GM23338 (cell line): ENCODE results near the gene AURKAIP1. TPM values are rescaled to one million over a fixed set of nuclear protein-coding genes. Genes with fewer than 3 reads are reported as not detected.
"Not testable (repeated sequence)": the region's sequence is repeated elsewhere in the genome, so short reads cannot be mapped to it uniquely, and the experiment has no call there.

Source experiments
- ATAC-seq: fragments of 200-7000 bp; cut with Tn5 transposase; 3 replicates; pipeline ENCODE4 v1.9.1; 2020
- DNase-seq: peaks from one replicate; pipeline ENCODE4 v3.0.0-alpha.2; 2015; ENCODE audit warnings: low spot score
- H2AFZ ChIP-seq: fragments of 200-600 bp; sonication (generic); 2 replicates; pipeline ENCODE4 v1.8.0; 2016; ENCODE audit warnings: antibody characterized with exemption, mild to moderate bottlenecking, moderate library complexity
- H3F3A ChIP-seq: fragments of 200-600 bp; sonication (generic); replicated peaks from 2 replicates; pipeline ENCODE4 v1.8.0; 2017; ENCODE audit warnings: antibody characterized with exemption, mixed run types, low read depth
- H3K27ac ChIP-seq: fragments of 200-600 bp; sonication (generic); 2 replicates; pipeline ENCODE4 v1.6.1; 2016; ENCODE audit warnings: low read depth
- H3K27me3 ChIP-seq: fragments of 200-600 bp; sonication (generic); 2 replicates; pipeline ENCODE4 v1.8.0; 2016; ENCODE audit warnings: mild to moderate bottlenecking, mixed run types, moderate library complexity; ENCODE audit not compliant: insufficient read depth
- H3K36me3 ChIP-seq: fragments of 200-600 bp; sonication (generic); 2 replicates; pipeline ENCODE4 v1.8.0; 2016; ENCODE audit warnings: mild to moderate bottlenecking; ENCODE audit not compliant: insufficient read depth
- H3K4me1 ChIP-seq: fragments of 200-600 bp; sonication (generic); 2 replicates; pipeline ENCODE4 v1.8.0; 2016; ENCODE audit warnings: mild to moderate bottlenecking, moderate library complexity; ENCODE audit not compliant: insufficient read depth
- H3K4me2 ChIP-seq: fragments of 200-600 bp; sonication (generic); 2 replicates; pipeline ENCODE4 v1.7.1; 2017; ENCODE audit warnings: mixed run types
- H3K4me3 ChIP-seq: fragments of 200-600 bp; sonication (generic); 2 replicates; pipeline ENCODE4 v1.6.1; 2016; ENCODE audit warnings: mixed run types
- H3K79me2 ChIP-seq: fragments of 200-600 bp; sonication (generic); replicated peaks from 2 replicates; pipeline ENCODE4 v1.8.0; 2017; ENCODE audit warnings: mild to moderate bottlenecking; ENCODE audit not compliant: insufficient read depth
- H3K9me2 ChIP-seq: fragments of 200-600 bp; sonication (generic); 2 replicates; pipeline ENCODE4 v1.8.0; 2017; ENCODE audit not compliant: insufficient read depth
- H4K20me1 ChIP-seq: fragments of 200-600 bp; sonication (generic); replicated peaks from 2 replicates; pipeline ENCODE4 v1.8.0; 2017; ENCODE audit warnings: mild to moderate bottlenecking; ENCODE audit not compliant: insufficient read depth
- H3K27ac Mint-ChIP-seq: 2 replicates; pipeline ENCODE4 v1.8.0; 2020; ENCODE audit warnings: inconsistent platforms, mild to moderate bottlenecking, moderate library complexity, mixed read lengths
- H3K27me3 Mint-ChIP-seq: 3 replicates; pipeline ENCODE4 v1.8.0; 2022; ENCODE audit warnings: low read depth, mild to moderate bottlenecking, moderate library complexity, mixed read lengths, inconsistent platforms; ENCODE audit not compliant: insufficient read depth, poor library complexity
- H3K36me3 Mint-ChIP-seq: 3 replicates; pipeline ENCODE4 v1.8.0; 2021; ENCODE audit warnings: low read depth, mild to moderate bottlenecking, inconsistent platforms, moderate library complexity, mixed read lengths
- H3K4me1 Mint-ChIP-seq: 3 replicates; pipeline ENCODE4 v1.8.0; 2020; ENCODE audit warnings: mild to moderate bottlenecking, inconsistent platforms, mixed read lengths
- H3K4me3 Mint-ChIP-seq: 3 replicates; pipeline ENCODE4 v1.8.0; 2021; ENCODE audit warnings: moderate library complexity, mild to moderate bottlenecking, inconsistent platforms, mixed read lengths
- H3K9me3 Mint-ChIP-seq: 3 replicates; pipeline ENCODE4 v1.8.0; 2020; ENCODE audit warnings: moderate library complexity, mild to moderate bottlenecking, inconsistent platforms, mixed read lengths
- EZH2phosphoT487 ChIP-seq: fragments of 200-600 bp; sonication (generic); IDR thresholded peaks from one replicate; pipeline ENCODE4 v1.8.1; 2018; ENCODE audit warnings: antibody characterized with exemption; ENCODE audit not compliant: unreplicated experiment
- POLR2AphosphoS5 ChIP-seq: IDR thresholded peaks from 2 replicates; pipeline ENCODE4 v1.6.1; 2016; ENCODE audit warnings: antibody characterized with exemption, low read depth
- STAT1 ChIP-seq: IDR thresholded peaks from one replicate; pipeline ENCODE4 v1.6.1; 2016; ENCODE audit warnings: antibody characterized with exemption; ENCODE audit not compliant: unreplicated experiment
- polyA plus RNA-seq: library from polyadenylated mRNA; unstranded; fragments of >200 nt; fragmentation: Nextera tagmentation; extraction: Ambion mirVana; gene quantifications from 2 replicates; pipeline ENCODE4 v1.2.1, GENCODE V29; 2016
- total RNA-seq: library from RNA; depleted of rRNA; stranded (reverse); fragments of >200 nt; shearing (Covaris generic); gene quantifications from 2 replicates; pipeline ENCODE4 v1.2.3, GENCODE V29; 2014
- TF ChIP-seq, protein P1 (sequence below), 2 experiments: fragments of 200-600 bp in 1 of 2; sonication (generic) in 1 of 2; conservative IDR thresholded peaks; 2 replicates each; pipeline versions ENCODE4 v1.5.1 to v1.6.1; 2016 to 2017; ENCODE audit warnings: antibody characterized with exemption in 2 of 2, low read depth in 2 of 2, mild to moderate bottlenecking in 2 of 2, moderate library complexity in 1 of 2
- TF ChIP-seq, protein P2 (sequence below): IDR thresholded peaks from one replicate; pipeline ENCODE4 v1.6.1; 2018; ENCODE audit warnings: antibody characterized with exemption; ENCODE audit not compliant: unreplicated experiment

Gene AURKAIP1
- total and polyA plus RNA-seq, 2 experiments from 2014 or later, result 167 to 355 TPM

DNA sequence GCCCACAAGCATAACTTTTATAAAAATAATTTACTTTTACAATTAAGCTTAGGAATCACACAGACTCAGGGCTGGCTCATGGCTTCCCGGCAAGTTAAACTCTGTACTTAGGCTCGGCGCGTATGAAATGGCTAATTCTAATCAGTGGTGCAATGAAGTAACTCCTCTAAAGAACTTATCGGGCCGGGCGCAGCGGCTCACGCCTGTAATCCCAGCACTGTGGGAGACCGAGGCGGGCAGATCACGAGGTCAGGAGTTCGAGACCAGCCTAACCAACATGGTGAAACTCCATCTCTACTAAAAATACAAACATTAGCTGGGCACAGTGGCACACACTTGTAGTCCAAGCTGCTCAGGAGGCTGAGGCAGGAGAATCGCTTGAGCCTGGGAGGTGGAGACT lies 4.9 kb downstream of the AURKAIP1 start:
- H3K27ac ChIP-seq, H3K4me2 ChIP-seq, ATAC-seq, DNase-seq, H3K4me3 ChIP-seq, H3K36me3 Mint-ChIP-seq, H3K4me1 Mint-ChIP-seq, H3K4me1 ChIP-seq, H3K27ac Mint-ChIP-seq, H3K36me3 ChIP-seq, H3K27me3 ChIP-seq, H3K9me2 ChIP-seq, H3K9me3 Mint-ChIP-seq, H3K27me3 Mint-ChIP-seq, H2AFZ ChIP-seq, H3K4me3 Mint-ChIP-seq: not testable (repeated sequence)
- H3K79me2 ChIP-seq, result peaks cover 21% of the 10 kb centered on the region
- peaks cover 12% of the 10 kb centered on the region for H4K20me1 ChIP-seq
- H3F3A ChIP-seq, result peaks cover 24% of the 10 kb centered on the region

DNA sequence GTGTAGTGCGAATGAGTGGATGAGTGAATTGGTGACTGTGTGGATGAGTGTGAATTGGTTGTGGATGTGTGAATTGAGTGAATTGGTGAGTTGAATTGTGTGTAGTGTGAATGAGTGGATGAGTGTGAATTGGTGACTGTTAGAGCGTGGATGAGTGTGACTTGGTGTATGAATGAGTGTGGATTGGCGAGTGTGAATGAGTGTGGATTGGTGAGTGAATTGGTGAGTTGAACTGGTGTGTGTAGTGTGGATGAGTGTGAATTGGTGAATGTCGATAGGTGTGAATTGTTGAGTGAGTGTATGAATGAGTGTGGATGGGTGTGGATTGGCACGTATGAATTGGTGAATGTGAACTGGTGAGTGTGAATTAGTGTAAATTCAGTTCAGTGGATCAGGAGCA lies 7.7 kb downstream of the AURKAIP1 start:
- Mint-ChIP-seq H3K36me3 (no peaks in the 10 kb centered on the region), H3K27me3 (peaks cover 8% of the 10 kb centered on the region), H3K9me3 (no peaks in the 10 kb centered on the region; the same call in 2 of the 3 replicates), H3K27ac (no peak overlapping the region), H3K4me3 (no peak overlapping the region), H3K4me1 (peaks cover under 1% of the 10 kb centered on the region; the same call in 2 of the 3 replicates)
- Histone ChIP-seq H3K36me3 (no peaks in the 10 kb centered on the region), H3K4me1 (peaks cover under 1% of the 10 kb centered on the region; the same call in 1 of the 2 replicates), H3K79me2 (no peaks in the 10 kb centered on the region), H3K27me3 (no peaks in the 10 kb centered on the region), H3K27ac (no peak overlapping the region), H3K4me2 (no peak overlapping the region), H3K9me2 (no peaks in the 10 kb centered on the region), H3F3A (peaks cover 15% of the 10 kb centered on the region; the same call in 1 of the 2 replicates), H4K20me1 (0 out of 2 replicates have a peak, but pooled peaks cover 2% of the 10 kb centered on the region), H2AFZ (no peak overlapping the region), H3K4me3 (no peak overlapping the region)
- DNase-seq (no peak), ATAC-seq (no peak)
- no peak for TF ChIP-seq POLR2AphosphoS5
- TF ChIP-seq, protein P1, sequence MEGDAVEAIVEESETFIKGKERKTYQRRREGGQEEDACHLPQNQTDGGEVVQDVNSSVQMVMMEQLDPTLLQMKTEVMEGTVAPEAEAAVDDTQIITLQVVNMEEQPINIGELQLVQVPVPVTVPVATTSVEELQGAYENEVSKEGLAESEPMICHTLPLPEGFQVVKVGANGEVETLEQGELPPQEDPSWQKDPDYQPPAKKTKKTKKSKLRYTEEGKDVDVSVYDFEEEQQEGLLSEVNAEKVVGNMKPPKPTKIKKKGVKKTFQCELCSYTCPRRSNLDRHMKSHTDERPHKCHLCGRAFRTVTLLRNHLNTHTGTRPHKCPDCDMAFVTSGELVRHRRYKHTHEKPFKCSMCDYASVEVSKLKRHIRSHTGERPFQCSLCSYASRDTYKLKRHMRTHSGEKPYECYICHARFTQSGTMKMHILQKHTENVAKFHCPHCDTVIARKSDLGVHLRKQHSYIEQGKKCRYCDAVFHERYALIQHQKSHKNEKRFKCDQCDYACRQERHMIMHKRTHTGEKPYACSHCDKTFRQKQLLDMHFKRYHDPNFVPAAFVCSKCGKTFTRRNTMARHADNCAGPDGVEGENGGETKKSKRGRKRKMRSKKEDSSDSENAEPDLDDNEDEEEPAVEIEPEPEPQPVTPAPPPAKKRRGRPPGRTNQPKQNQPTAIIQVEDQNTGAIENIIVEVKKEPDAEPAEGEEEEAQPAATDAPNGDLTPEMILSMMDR (conservative IDR thresholded peaks at IDR 0.05; ENCODE audit: low read depth in 2 of 2), result no peak
- TF ChIP-seq EZH2phosphoT487, result no peak
- TF ChIP-seq, protein P2, sequence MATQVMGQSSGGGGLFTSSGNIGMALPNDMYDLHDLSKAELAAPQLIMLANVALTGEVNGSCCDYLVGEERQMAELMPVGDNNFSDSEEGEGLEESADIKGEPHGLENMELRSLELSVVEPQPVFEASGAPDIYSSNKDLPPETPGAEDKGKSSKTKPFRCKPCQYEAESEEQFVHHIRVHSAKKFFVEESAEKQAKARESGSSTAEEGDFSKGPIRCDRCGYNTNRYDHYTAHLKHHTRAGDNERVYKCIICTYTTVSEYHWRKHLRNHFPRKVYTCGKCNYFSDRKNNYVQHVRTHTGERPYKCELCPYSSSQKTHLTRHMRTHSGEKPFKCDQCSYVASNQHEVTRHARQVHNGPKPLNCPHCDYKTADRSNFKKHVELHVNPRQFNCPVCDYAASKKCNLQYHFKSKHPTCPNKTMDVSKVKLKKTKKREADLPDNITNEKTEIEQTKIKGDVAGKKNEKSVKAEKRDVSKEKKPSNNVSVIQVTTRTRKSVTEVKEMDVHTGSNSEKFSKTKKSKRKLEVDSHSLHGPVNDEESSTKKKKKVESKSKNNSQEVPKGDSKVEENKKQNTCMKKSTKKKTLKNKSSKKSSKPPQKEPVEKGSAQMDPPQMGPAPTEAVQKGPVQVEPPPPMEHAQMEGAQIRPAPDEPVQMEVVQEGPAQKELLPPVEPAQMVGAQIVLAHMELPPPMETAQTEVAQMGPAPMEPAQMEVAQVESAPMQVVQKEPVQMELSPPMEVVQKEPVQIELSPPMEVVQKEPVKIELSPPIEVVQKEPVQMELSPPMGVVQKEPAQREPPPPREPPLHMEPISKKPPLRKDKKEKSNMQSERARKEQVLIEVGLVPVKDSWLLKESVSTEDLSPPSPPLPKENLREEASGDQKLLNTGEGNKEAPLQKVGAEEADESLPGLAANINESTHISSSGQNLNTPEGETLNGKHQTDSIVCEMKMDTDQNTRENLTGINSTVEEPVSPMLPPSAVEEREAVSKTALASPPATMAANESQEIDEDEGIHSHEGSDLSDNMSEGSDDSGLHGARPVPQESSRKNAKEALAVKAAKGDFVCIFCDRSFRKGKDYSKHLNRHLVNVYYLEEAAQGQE, result no peak

DNA sequence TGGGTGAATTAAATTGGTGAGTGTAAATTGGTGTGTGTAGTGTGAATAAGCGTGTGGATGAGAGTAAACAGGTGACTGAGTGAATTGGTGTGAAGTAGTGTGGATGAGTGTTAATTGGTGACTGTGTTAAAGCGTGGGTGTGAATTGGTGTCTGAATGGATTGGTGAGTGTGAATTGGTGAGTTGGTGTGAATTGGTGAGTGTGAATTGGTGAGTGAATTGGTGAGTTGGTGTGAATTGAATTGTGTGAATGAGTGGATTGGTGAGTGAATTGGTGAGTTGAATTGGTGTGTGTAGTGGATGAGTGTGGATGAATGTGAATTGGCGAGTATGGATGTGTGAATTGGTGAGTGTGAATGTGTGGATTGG lies 8.3 kb downstream of the AURKAIP1 start:
- peaks cover 7% of the 10 kb centered on the region; the same call in 1 of the 2 replicates for H3K4me1 ChIP-seq
- H3K36me3 Mint-ChIP-seq, result no peaks in the 10 kb centered on the region
- H3K4me3 Mint-ChIP-seq, result no peak overlapping the region
- H3K4me3 ChIP-seq, result no peak overlapping the region
- DNase-seq (no peak), ATAC-seq (no peak)
- no peaks in the 10 kb centered on the region for H3K36me3 ChIP-seq
- H3K27ac ChIP-seq, result no peak overlapping the region
- no peak overlapping the region for H3K4me2 ChIP-seq
- H3K27me3 ChIP-seq, result no peaks in the 10 kb centered on the region
- no peaks in the 10 kb centered on the region; the same call in 2 of the 3 replicates for H3K9me3 Mint-ChIP-seq
- H2AFZ ChIP-seq, result no peak overlapping the region
- no peak overlapping the region for H3K27ac Mint-ChIP-seq
- no peaks in the 10 kb centered on the region for H3K79me2 ChIP-seq
- H3K4me1 Mint-ChIP-seq, result peaks cover 6% of the 10 kb centered on the region; the same call in 2 of the 3 replicates
- H4K20me1 ChIP-seq, result no peaks in the 10 kb centered on the region
- H3K27me3 Mint-ChIP-seq, result peaks cover 8% of the 10 kb centered on the region
- peaks cover 18% of the 10 kb centered on the region; the same call in 1 of the 2 replicates for H3F3A ChIP-seq
- H3K9me2 ChIP-seq, result no peaks in the 10 kb centered on the region
- TF ChIP-seq POLR2AphosphoS5, result no peak
- no peak for TF ChIP-seq STAT1
